Measurements from ENCODE around the gene PHLDB2.
A peak's percentile ranks its signal among the peaks of the same experiment; 100 is the strongest.

Gene PHLDB2

GRCh38 chr3:111926266-111926676 lies 67.2 kb downstream of the PHLDB2 start:
- DNase-seq (ENCODE audit: low spot score), result no peak

- no peak for DNase-seq (ENCODE audit: low spot score)
Observed at GRCh38 chr3:111928613-111929012, 69.5 kb downstream of the PHLDB2 start.

- DNase-seq (ENCODE audit: low spot score), result no peak
Observed at GRCh38 chr3:111929484-111929883, 70.4 kb downstream of the PHLDB2 start.

- no peak for DNase-seq (ENCODE audit: low spot score)
Observed at GRCh38 chr3:111932946-111933345, 73.9 kb downstream of the PHLDB2 start.

GRCh38 chr3:111936191-111936841 lies 77.3 kb downstream of the PHLDB2 start:
- DNase-seq (ENCODE audit: low spot score), result peak; percentile 77

GRCh38 chr3:111936967-111937366 lies 77.9 kb downstream of the PHLDB2 start:
- peak; percentile 45 for DNase-seq (ENCODE audit: low spot score)

GRCh38 chr3:111937871-111938270 lies 78.8 kb downstream of the PHLDB2 start:
- DNase-seq (ENCODE audit: low spot score), result no peak

- no peak for DNase-seq (ENCODE audit: low spot score)
Observed at GRCh38 chr3:111939873-111940272, 80.8 kb downstream of the PHLDB2 start.

GRCh38 chr3:111943533-111943932 lies 84.5 kb downstream of the PHLDB2 start:
- no peak for DNase-seq (ENCODE audit: low spot score)

- DNase-seq (ENCODE audit: low spot score), result no peak
Observed at GRCh38 chr3:111944372-111944771, 85.3 kb downstream of the PHLDB2 start.

GRCh38 chr3:111947231-111947630 lies 88.2 kb downstream of the PHLDB2 start:
- DNase-seq (ENCODE audit: low spot score), result peak; percentile 23

- DNase-seq (ENCODE audit: low spot score), result no peak
Observed at GRCh38 chr3:111948786-111949185, 89.7 kb downstream of the PHLDB2 start.

GRCh38 chr3:111949712-111950111 lies 90.6 kb downstream of the PHLDB2 start:
- no peak for DNase-seq (ENCODE audit: low spot score)

- no peak for DNase-seq (ENCODE audit: low spot score)
Observed at GRCh38 chr3:111951032-111951431, 92.0 kb downstream of the PHLDB2 start.

GRCh38 chr3:111952086-111952485 lies 93.0 kb downstream of the PHLDB2 start:
- DNase-seq (ENCODE audit: low spot score), result no peak

GRCh38 chr3:111952866-111953450 lies 93.9 kb downstream of the PHLDB2 start:
- no peak for DNase-seq (ENCODE audit: low spot score)

GRCh38 chr3:111954228-111954990 lies 95.3 kb downstream of the PHLDB2 start:
- DNase-seq (ENCODE audit: low spot score), result peak; percentile 44

GRCh38 chr3:111955876-111956275 lies 96.8 kb downstream of the PHLDB2 start:
- no peak for DNase-seq (ENCODE audit: low spot score)

- no peak for DNase-seq (ENCODE audit: low spot score)
Observed at GRCh38 chr3:111956449-111956848, 97.4 kb downstream of the PHLDB2 start.

GRCh38 chr3:111956995-111957734 lies 98.1 kb downstream of the PHLDB2 start:
- no peak for DNase-seq (ENCODE audit: low spot score)

- DNase-seq (ENCODE audit: low spot score), result peak; percentile 3
Observed at GRCh38 chr3:111961461-111962164, 102.5 kb downstream of the PHLDB2 start.

- DNase-seq (ENCODE audit: low spot score), result peak; percentile 70
Observed at GRCh38 chr3:111963424-111963823, 104.4 kb downstream of the PHLDB2 start.
